AG08395 (cell line): ENCODE data around the gene ADNP.

Experiments
- DNase-seq: peaks from one replicate; pipeline ENCODE4 v3.0.0; 2012; ENCODE audit warnings: mixed read lengths, low spot score

The ADNP gene

GRCh38 chr20:50932016-50932485 lies 814 bp upstream of the ADNP start:
- no peak for DNase-seq

- no peak for DNase-seq
Observed at GRCh38 chr20:50930976-50931305, 296 bp downstream of the ADNP start.

GRCh38 chr20:50930139-50930975 lies 880 bp downstream of the ADNP start:
- no peak for DNase-seq

GRCh38 chr20:50929299-50930138 lies 1.7 kb downstream of the ADNP start:
- DNase-seq: peak; percentile 85

- no peak for DNase-seq
Observed at GRCh38 chr20:50928469-50928868, 2.8 kb downstream of the ADNP start.

GRCh38 chr20:50926530-50926929 lies 4.7 kb downstream of the ADNP start:
- DNase-seq: no peak

GRCh38 chr20:50924261-50924920 lies 6.8 kb downstream of the ADNP start:
- no peak for DNase-seq

- DNase-seq: no peak
Observed at GRCh38 chr20:50921803-50922501, 9.3 kb downstream of the ADNP start.

- DNase-seq: peak; percentile 36
Observed at GRCh38 chr20:50920997-50921396, 10.2 kb downstream of the ADNP start.

- DNase-seq: peak; percentile 41
Observed at GRCh38 chr20:50919567-50919966, 11.7 kb downstream of the ADNP start.

GRCh38 chr20:50918403-50918802 lies 12.8 kb downstream of the ADNP start:
- peak; percentile 33 for DNase-seq

- DNase-seq: no peak
Observed at GRCh38 chr20:50916934-50917333, 14.3 kb downstream of the ADNP start.

GRCh38 chr20:50916257-50916656 lies 15.0 kb downstream of the ADNP start:
- DNase-seq: no peak

- peak; percentile 52 for DNase-seq
Observed at GRCh38 chr20:50915424-50915823, 15.8 kb downstream of the ADNP start.

- DNase-seq: peak; percentile 62
Observed at GRCh38 chr20:50913690-50914375, 17.4 kb downstream of the ADNP start.

- no peak for DNase-seq
Observed at GRCh38 chr20:50911716-50912115, 19.5 kb downstream of the ADNP start.

GRCh38 chr20:50911030-50911429 lies 20.2 kb downstream of the ADNP start:
- peak; percentile 83 for DNase-seq

- DNase-seq: no peak
Observed at GRCh38 chr20:50909413-50909812, 21.8 kb downstream of the ADNP start.

- DNase-seq: no peak
Observed at GRCh38 chr20:50904067-50904570, 27.1 kb downstream of the ADNP start.

GRCh38 chr20:50903353-50904051 lies 27.7 kb downstream of the ADNP start:
- DNase-seq: no peak
